Colonic mucosa (tissue), 4 donors: ENCODE results near the gene ANKHD1. TPM values are rescaled to one million over a fixed set of nuclear protein-coding genes. Genes with fewer than 3 reads are reported as not detected.

ENCODE experiments used
- DNase-seq: peaks from one replicate; pipeline ENCODE4 v3.0.0-alpha.2; 2020
- H3K27ac ChIP-seq: fragments of 200-600 bp; one replicate; pipeline ENCODE4 v1.8.0; 2021
- H3K27me3 ChIP-seq: fragments of 200-600 bp; one replicate; pipeline ENCODE4 v1.8.0; 2021
- H3K36me3 ChIP-seq: fragments of 200-600 bp; one replicate; pipeline ENCODE4 v1.8.0; 2021
- H3K4me1 ChIP-seq: fragments of 200-600 bp; one replicate; pipeline ENCODE4 v1.8.0; 2021; ENCODE audit warnings: mild to moderate bottlenecking
- H3K4me3 ChIP-seq: fragments of 200-600 bp; one replicate; pipeline ENCODE4 v1.8.0; 2021
- H3K9ac ChIP-seq, 2 donors: one replicate each; pipeline ENCODE4 v1.7.0; 2013; ENCODE audit warnings: control low read depth in 2 of 2, low read depth in 2 of 2, low read length in 2 of 2
- H3K9me3 ChIP-seq: fragments of 200-600 bp; one replicate; pipeline ENCODE4 v1.8.0; 2021
- intact Hi-C: fragments of 100-400 bp; cut with DNase I; formaldehyde crosslinking; loops from one replicate; pipeline ENCODE4 v1.14.1; 2022
- total RNA-seq, 2 donors: library from RNA; stranded (reverse); fragmentation: NEBNext Ultra II Directional in 1 of 2; extraction: Animal tissue kit (Norgen Biotek cat#: 25700) in 1 of 2; gene quantifications; one replicate each; pipeline ENCODE4 v1.2.1, GENCODE V29; 2021
- TF ChIP-seq, protein P1 (sequence below): fragments of 200-600 bp; IDR thresholded peaks from one replicate; pipeline ENCODE4 v1.8.0; 2022; ENCODE audit warnings: antibody characterized with exemption, mild to moderate bottlenecking
- donor health status: healthy.
- donor health status: DM: no; HTN: no; CAD: no.
- donor health status: DM: no; HTN: no; CAD: no.

Gene ANKHD1
- total RNA-seq, 2 donors from 2014 or later, result 108 to 115 TPM

DNA sequence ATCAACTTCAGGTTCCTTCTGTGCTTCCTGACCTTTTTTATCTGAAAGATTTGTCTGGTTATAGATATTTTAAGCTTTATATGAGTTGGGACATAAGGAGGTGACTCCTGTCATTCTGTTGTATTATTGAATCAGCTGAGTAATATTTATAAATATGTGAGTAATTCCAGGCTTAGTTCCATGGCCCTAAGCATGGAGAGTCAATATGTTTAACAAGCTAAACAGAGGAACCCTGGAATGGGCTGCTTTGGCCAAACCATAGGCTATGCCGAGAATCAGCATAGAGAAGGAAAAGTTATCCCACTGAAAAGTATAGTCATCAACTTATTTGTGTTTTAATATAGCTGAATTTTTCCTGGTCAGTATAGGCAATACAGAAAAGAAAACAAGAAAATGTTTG is 138.6 kb downstream of the ANKHD1 start:
- peaks cover 15% of the 10 kb centered on the region for H3K36me3 ChIP-seq
- TF ChIP-seq, protein P1, sequence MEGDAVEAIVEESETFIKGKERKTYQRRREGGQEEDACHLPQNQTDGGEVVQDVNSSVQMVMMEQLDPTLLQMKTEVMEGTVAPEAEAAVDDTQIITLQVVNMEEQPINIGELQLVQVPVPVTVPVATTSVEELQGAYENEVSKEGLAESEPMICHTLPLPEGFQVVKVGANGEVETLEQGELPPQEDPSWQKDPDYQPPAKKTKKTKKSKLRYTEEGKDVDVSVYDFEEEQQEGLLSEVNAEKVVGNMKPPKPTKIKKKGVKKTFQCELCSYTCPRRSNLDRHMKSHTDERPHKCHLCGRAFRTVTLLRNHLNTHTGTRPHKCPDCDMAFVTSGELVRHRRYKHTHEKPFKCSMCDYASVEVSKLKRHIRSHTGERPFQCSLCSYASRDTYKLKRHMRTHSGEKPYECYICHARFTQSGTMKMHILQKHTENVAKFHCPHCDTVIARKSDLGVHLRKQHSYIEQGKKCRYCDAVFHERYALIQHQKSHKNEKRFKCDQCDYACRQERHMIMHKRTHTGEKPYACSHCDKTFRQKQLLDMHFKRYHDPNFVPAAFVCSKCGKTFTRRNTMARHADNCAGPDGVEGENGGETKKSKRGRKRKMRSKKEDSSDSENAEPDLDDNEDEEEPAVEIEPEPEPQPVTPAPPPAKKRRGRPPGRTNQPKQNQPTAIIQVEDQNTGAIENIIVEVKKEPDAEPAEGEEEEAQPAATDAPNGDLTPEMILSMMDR, result no peak
- no peaks in the 10 kb centered on the region for H3K4me1 ChIP-seq
- H3K9me3 ChIP-seq, result no peaks in the 10 kb centered on the region
- H3K4me3 ChIP-seq, result no peak overlapping the region
- DNase-seq, result no peak
- intact Hi-C loops, result loop anchor here (10.0 kb wide), 2 partner anchors 165 kb away; partner anchors contain the start of gene ZMAT2
- no peak overlapping the region for H3K27ac ChIP-seq
- H3K9ac ChIP-seq, result no peak overlapping the region
- H3K27me3 ChIP-seq, result no peaks in the 10 kb centered on the region

DNA sequence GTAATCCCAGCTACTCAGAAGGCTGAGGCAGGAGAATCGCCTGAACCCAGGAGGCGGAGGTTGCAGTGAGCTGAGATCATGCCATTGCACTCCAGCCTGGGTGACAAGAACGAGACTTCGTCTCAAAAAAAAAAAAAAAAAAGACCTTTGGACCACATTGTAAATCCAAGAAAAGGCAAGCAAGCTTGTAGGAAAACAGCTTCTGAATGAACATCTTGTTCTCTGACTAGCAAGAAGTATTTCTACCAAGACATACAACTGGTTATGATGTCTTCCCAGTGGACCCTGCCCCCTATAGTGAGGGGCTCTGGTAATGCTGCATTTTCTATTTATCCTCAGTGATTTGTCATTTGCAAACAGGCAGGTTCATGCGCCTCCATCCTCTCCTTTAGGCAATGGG is 141.3 kb downstream of the ANKHD1 start:
- Histone ChIP-seq H3K36me3 (peaks cover 11% of the 10 kb centered on the region), H3K9ac (no peak overlapping the region), H3K4me3 (no peak overlapping the region), H3K27me3 (no peaks in the 10 kb centered on the region), H3K9me3 (no peaks in the 10 kb centered on the region), H3K27ac (no peak overlapping the region), H3K4me1 (peaks cover 6% of the 10 kb centered on the region)
- TF ChIP-seq, protein P1, result no peak
- no peak for DNase-seq
- intact Hi-C loops, result loop anchor here (10.0 kb wide), 2 partner anchors 162 to 168 kb away; partner anchors contain the start of gene ZMAT2

DNA sequence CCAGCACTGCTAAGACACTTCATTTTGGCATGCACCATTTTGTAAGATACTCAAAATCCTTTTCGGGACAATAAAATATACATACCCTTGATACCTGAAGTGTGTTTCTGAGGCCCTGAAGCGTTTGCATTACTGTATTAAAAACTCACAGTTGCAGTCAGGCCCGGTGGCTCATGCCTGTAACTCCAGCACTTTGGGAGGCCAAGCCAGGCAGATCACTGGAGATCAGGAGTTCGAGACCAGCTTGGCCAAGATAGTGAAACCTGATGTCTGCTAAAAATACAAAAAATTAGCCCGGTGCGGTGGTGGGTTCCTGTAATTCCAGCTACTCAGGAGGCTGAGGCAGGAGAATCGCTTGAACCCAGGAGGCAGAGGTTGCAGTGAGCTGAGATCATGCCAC is 143.4 kb downstream of the ANKHD1 start:
- no peaks in the 10 kb centered on the region for H3K27me3 ChIP-seq
- no peak overlapping the region for H3K4me3 ChIP-seq
- H3K9ac ChIP-seq, result no peak overlapping the region
- TF ChIP-seq, protein P1, result no peak
- intact Hi-C loops, result loop anchor here (10.0 kb wide), 2 partner anchors 160 to 170 kb away; partner anchors contain the start of gene ZMAT2
- H3K36me3 ChIP-seq, result peaks cover 9% of the 10 kb centered on the region
- no peak overlapping the region for H3K27ac ChIP-seq
- H3K4me1 ChIP-seq, result peaks cover 22% of the 10 kb centered on the region
- H3K9me3 ChIP-seq, result no peaks in the 10 kb centered on the region
- no peak for DNase-seq

DNA sequence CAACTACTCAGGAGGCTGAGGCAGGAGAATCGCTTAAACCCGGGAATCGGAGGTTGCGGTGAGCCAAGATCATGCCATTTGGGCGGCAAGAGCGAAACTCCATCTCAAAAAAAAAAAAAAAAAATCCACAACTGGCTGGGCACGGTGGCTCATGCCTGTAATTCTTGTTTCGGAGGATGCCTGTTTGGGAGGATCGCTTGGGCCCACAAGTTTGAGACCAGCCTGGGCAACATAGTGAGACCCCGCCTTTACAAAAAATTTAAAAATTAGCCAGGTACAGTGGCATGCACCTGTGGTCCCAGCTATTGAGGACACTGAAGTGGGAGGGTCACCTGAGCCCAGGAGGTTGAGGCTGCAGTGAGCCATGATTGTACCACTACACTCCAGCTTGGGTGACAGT is 144.0 kb downstream of the ANKHD1 start:
- no peaks in the 10 kb centered on the region for H3K9me3 ChIP-seq
- no peak overlapping the region for H3K4me3 ChIP-seq
- intact Hi-C loops, result loop anchor here (10.0 kb wide), 2 partner anchors 159 to 171 kb away; partner anchors contain the start of gene ZMAT2
- no peak for DNase-seq
- H3K9ac ChIP-seq, result no peak overlapping the region
- peaks cover 3% of the 10 kb centered on the region for H3K36me3 ChIP-seq
- no peak overlapping the region for H3K27ac ChIP-seq
- H3K4me1 ChIP-seq, result peaks cover 22% of the 10 kb centered on the region
- TF ChIP-seq, protein P1, result no peak
- no peaks in the 10 kb centered on the region for H3K27me3 ChIP-seq

DNA sequence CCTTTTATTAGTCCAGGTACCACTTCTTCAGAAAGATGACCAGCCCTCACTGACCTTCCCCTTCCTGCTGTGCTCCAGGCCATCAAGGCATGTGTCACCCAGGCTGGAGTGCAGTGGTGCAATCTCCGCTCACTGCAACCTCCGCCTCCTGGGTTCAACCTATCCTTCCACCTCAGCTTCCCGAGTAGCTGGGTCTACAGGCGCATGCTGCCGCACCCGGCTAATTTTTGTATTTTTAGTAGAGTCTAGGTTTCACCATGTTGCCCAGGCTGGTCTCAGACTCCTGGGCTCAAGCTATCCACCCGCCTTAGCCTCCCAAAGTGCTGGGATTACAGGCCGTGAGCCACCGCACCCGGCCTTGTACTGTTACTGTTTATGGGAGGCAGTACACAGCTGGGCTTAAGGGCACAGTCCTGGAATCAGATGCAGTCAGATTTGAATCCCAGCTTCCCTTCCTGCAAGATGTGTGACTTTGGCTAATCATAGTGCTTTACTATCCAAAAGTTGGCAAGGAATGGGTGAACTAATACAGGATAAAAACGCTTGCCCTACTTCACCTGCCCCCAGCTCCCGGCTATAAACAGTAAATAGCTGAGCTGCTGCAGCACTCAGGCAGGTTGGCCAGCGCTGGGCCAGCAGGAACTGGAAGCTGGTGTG is 145.3 kb downstream of the ANKHD1 start:
- Histone ChIP-seq H3K27ac (peak overlapping the region; percentile 93), H3K36me3 (peaks cover 12% of the 10 kb centered on the region), H3K9ac (peak overlapping the region; percentile 46 to 89), H3K4me3 (no peak overlapping the region), H3K4me1 (peaks cover 22% of the 10 kb centered on the region), H3K27me3 (no peaks in the 10 kb centered on the region), H3K9me3 (no peaks in the 10 kb centered on the region)
- peak; percentile 41 for DNase-seq
- TF ChIP-seq, protein P1, result no peak
- intact Hi-C loops, result loop anchor here (10.0 kb wide), 2 partner anchors 158 to 172 kb away; partner anchors contain the start of gene ZMAT2
